ENCODE data around the gene S100A4.
"Not testable (repeated sequence)": the region's sequence is repeated elsewhere in the genome, so short reads cannot be mapped to it uniquely, and the experiment has no call there.

The S100A4 gene

GRCh38 chr1:153532769-153533599 is 12.6 kb downstream of the S100A4 start:
- peak; percentile 83 to 91 (median 88) for DNase-seq

GRCh38 chr1:153532181-153532580 is 13.4 kb downstream of the S100A4 start:
- DNase-seq, result no peak

GRCh38 chr1:153531638-153532037 is 14.0 kb downstream of the S100A4 start:
- DNase-seq, result no peak

- no peak for DNase-seq
Measured at GRCh38 chr1:153527683-153528040, 17.9 kb downstream of the S100A4 start.

- no peak for DNase-seq
Measured at GRCh38 chr1:153527023-153527682, 18.5 kb downstream of the S100A4 start.

GRCh38 chr1:153526132-153526543 is 19.5 kb downstream of the S100A4 start:
- DNase-seq, result peak; percentile 47 to 70 (median 62)

GRCh38 chr1:153525088-153525728 is 20.4 kb downstream of the S100A4 start:
- DNase-seq, result no peak

GRCh38 chr1:153522353-153523048 is 23.1 kb downstream of the S100A4 start:
- DNase-seq, result not testable (repeated sequence)

GRCh38 chr1:153521808-153522207 is 23.8 kb downstream of the S100A4 start:
- not testable (repeated sequence) for DNase-seq

GRCh38 chr1:153520818-153521476 is 24.7 kb downstream of the S100A4 start:
- no peak for DNase-seq

GRCh38 chr1:153520137-153520691 is 25.4 kb downstream of the S100A4 start:
- DNase-seq, result not testable (repeated sequence)

- DNase-seq, result no peak
Measured at GRCh38 chr1:153519242-153519641, 26.4 kb downstream of the S100A4 start.

- peak in 3 of 4 experiments; percentile 45 to 64 (median 52) for DNase-seq
Measured at GRCh38 chr1:153515504-153516394, 29.9 kb downstream of the S100A4 start.

GRCh38 chr1:153513666-153514065 is 31.9 kb downstream of the S100A4 start:
- DNase-seq, result no peak

- DNase-seq, result peak in 3 of 4 experiments; percentile 37 to 56 (median 52)
Measured at GRCh38 chr1:153513023-153513422, 32.6 kb downstream of the S100A4 start.

- peak; percentile 78 to 89 (median 84) for DNase-seq
Measured at GRCh38 chr1:153510984-153511410, 34.6 kb downstream of the S100A4 start.

GRCh38 chr1:153509729-153510354 is 35.8 kb downstream of the S100A4 start:
- DNase-seq, result peak; percentile 48 to 74 (median 63)

- DNase-seq, result no peak
Measured at GRCh38 chr1:153509036-153509435, 36.6 kb downstream of the S100A4 start.

GRCh38 chr1:153507926-153508583 is 37.6 kb downstream of the S100A4 start:
- DNase-seq, result no peak
